ENCODE data around the gene CMIP.

CMIP gene

DNA sequence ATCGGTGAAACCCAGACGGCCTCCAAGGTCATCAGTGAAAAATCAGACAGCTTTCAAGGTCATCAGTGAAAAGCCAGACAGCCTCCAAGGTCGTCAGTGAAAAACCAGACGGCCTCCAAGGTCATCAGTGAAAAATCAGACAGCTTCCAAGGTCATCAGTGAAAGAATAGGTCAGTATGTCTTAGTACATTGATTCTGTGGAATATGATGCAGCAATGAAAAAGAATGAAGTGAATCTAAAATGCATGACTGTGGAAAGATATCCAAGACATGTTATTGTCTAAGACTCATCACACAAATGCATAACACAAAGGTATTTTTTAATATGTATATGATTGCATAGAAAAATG, 72.5 kb downstream of the CMIP start:
- TF ChIP-seq, protein P1, sequence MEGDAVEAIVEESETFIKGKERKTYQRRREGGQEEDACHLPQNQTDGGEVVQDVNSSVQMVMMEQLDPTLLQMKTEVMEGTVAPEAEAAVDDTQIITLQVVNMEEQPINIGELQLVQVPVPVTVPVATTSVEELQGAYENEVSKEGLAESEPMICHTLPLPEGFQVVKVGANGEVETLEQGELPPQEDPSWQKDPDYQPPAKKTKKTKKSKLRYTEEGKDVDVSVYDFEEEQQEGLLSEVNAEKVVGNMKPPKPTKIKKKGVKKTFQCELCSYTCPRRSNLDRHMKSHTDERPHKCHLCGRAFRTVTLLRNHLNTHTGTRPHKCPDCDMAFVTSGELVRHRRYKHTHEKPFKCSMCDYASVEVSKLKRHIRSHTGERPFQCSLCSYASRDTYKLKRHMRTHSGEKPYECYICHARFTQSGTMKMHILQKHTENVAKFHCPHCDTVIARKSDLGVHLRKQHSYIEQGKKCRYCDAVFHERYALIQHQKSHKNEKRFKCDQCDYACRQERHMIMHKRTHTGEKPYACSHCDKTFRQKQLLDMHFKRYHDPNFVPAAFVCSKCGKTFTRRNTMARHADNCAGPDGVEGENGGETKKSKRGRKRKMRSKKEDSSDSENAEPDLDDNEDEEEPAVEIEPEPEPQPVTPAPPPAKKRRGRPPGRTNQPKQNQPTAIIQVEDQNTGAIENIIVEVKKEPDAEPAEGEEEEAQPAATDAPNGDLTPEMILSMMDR (IDR thresholded peaks at IDR 0.05; ENCODE audit: low read depth, low read length): no peak

DNA sequence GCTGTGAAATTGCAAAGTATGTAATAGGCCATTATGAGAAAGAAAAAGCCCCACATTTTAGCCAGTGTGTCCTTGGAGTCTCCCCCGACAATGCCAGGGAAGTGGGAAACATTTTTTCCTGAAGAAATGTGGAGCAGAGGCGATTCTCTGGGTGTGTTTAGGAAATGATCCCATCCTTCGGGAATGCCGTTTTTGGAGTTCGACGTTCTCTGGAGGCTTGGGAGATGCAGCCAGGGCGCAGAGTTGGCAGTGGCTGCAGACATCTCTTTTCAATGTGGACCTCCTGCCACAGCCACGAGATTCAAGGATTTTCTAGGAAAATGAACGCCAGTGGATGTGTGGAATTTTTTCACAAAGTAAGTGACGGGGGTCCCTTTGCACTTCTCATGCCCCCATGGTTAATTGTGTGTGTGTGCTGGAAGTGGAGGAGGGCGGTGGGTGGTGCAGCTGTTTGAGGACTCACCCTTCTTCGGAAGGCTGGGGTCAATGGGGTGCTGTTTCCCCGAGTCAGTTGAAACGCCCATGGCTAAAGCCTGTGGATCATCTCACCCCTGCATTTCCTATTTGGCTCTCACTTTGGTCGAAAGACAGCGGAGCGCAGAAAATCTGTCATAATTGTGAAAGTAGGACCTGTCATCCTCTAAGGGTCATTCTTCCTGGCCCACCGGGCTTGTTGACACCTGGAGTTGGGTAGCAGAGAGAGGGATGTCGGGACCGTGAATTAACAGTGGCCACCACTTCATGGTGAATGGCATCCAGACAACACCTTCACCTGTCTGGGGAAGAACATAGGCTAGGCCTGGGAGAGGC, 73.2 kb downstream of the CMIP start:
- peak overlapping the region; percentile 25; the same call in 1 of the 2 replicates for H3K4me3 ChIP-seq (ENCODE audit: low read depth, low read length)
- TF ChIP-seq, protein P1 (IDR thresholded peaks at IDR 0.05; ENCODE audit: low read depth, low read length): no peak

More for the DNA sequence above, 72.5 kb downstream of the CMIP start:
- H3K4me3 ChIP-seq (ENCODE audit: low read depth, low read length): no peak overlapping the region

DNA sequence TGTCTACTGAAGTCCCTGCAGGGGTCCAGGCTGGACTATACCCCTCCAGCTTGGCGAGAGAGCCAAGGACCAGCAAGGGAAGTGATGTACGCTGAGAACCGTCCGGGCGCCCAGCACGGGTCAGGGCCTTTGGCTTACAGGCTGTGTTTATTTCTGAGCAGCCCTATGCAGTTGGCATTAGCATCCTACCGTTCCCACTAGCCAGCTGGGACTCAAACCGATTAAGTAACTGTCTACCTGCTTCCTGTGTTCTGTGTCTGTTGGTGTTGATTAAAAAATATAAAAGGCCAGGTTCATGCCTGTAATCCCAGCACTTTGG, 73.8 kb downstream of the CMIP start:
- TF ChIP-seq, protein P1 (IDR thresholded peaks at IDR 0.05; ENCODE audit: low read depth, low read length): no peak
- no peak overlapping the region for H3K4me3 ChIP-seq (ENCODE audit: low read depth, low read length)

DNA sequence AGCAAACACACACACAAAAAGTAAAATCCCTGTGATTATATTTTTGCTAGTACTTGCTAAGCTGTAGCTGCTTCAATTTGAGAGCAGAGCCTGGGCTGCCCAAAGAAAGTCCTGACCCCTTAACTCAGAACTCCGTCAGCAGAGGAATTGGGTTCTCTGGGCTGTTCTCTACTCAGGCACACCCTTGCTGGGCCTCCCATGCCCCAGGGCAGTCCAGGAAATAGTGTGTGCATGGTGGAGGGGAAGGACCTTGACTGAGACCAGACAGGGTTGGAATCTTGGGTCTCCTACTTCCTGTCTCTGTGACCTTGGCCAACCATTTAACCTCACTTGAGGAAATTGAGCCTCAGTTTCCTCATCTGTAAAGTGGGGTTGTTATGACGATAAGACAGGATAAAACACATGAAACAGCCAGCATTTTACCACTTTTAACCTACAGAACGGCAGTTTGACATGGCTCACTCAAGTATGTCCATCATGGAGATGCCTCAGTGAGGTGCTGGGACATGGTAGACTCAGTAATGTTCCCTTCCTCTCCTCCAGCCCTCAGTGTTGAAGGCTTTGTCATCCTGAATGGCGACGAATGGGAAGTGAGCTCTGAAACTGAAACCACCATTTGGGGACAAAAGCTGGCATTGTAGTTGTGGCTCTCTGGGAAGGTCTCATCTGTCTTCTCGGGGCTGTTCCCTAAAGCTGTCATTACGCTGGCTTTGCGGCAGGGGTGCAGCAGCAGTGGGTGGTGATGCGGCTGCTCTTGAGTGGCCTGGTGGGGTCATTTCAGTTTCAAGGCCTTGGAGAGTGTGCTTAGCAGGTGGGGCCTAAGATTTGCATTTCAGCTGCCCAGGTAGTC, 74.9 kb downstream of the CMIP start:
- TF ChIP-seq, protein P1 (IDR thresholded peaks at IDR 0.05; ENCODE audit: low read depth, low read length): no peak
- H3K4me3 ChIP-seq (ENCODE audit: low read depth, low read length): no peak overlapping the region

DNA sequence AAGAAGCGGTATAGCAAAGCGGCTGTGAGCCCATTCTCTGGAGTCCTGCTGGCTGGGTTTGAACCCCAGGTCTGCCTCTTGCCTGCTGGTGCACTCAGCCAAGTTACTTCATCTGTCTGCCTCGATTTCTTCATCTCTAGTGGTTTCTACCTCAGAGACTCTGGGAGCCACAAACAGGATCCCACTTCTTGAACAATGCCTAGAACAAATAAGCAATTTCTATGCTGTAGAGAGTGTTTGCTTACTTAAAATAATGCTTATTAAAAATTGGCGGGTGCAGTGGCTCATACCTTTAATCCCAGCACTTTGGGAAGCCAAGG, 75.5 kb downstream of the CMIP start:
- TF ChIP-seq, protein P1 (IDR thresholded peaks at IDR 0.05; ENCODE audit: low read depth, low read length): no peak
- no peak overlapping the region for H3K4me3 ChIP-seq (ENCODE audit: low read depth, low read length)

DNA sequence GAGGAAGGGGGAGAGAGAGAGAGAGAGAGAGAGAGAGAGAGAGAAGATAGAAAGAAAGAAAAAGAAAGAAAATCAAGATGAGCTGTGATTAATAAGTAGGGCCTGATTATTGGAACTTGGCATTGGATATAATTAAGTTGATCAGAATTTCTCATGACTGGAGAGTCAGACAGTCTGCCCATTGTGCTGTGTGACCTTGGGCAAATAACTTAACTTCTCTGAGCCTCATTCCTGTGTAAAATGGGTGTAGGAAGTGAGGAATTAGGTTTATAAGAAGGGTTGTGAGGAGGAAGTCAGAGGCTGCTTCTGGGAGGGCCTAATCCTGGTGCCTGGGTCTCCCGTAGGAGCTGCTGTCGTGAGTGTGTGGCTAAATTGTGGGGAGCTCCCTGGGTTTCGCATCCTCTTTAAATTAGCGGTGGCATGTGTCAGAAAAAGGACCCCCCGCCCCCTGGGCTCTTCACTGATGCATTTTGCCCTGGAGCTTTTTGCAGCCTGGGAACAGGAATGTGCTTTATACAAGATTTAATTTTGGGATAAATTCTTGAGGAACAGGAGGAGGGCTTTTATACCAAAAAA, 76.0 kb downstream of the CMIP start:
- TF ChIP-seq, protein P1 (IDR thresholded peaks at IDR 0.05; ENCODE audit: low read depth, low read length): no peak
- no peak overlapping the region for H3K4me3 ChIP-seq (ENCODE audit: low read depth, low read length)

DNA sequence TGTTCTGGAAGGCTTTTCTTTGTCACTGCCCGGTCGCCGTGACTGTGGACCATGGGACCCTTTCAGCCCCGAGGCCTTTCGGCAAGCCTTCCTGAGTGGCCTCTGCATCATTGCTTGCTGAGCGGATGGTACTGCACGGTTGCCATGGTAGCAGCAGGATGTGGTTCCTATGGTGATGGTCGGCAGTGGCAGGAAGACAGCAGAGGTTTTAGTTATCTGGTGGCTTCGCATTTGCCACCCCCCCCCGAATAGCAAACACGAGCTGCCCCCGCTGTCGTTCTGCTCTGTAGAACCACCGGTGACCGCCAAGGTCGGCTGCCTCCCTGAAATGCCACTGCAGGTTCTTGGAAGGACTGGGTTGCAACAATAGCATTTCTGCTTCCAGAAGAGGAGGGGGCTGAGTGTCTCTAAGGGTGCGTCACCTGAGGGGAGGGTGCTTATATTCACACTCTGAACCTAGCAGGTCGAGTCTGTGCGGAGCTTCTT, 76.6 kb downstream of the CMIP start:
- H3K4me3 ChIP-seq (ENCODE audit: low read depth, low read length): no peak overlapping the region
- TF ChIP-seq, protein P1 (IDR thresholded peaks at IDR 0.05; ENCODE audit: low read depth, low read length): no peak
